DOHH2 (cell line): ENCODE data around the gene MAP6.
"Not testable (repeated sequence)": the region's sequence is repeated elsewhere in the genome, so short reads cannot be mapped to it uniquely, and the experiment has no call there.

ENCODE experiments used
- H3F3A ChIP-seq: fragments of 200-600 bp; sonication (generic), shearing (Covaris generic); 2 replicates; pipeline ENCODE4 v1.6.0; 2016; ENCODE audit warnings: antibody characterized with exemption, mild to moderate bottlenecking; ENCODE audit not compliant: control insufficient read depth, insufficient read depth
- H3K27ac ChIP-seq: fragments of 200-600 bp; sonication (generic); 2 replicates; pipeline ENCODE4 v1.5.1; 2014; ENCODE audit warnings: low read depth, mild to moderate bottlenecking, low read length, moderate library complexity
- H3K27me3 ChIP-seq: fragments of 200-600 bp; sonication (generic); 2 replicates; pipeline ENCODE4 v1.6.1; 2014; ENCODE audit warnings: mild to moderate bottlenecking, low read length, mixed read lengths; ENCODE audit not compliant: control insufficient read depth
- H3K36me3 ChIP-seq: fragments of 200-600 bp; sonication (generic); 2 replicates; pipeline ENCODE4 v1.6.1; 2014; ENCODE audit warnings: mild to moderate bottlenecking, low read length, moderate library complexity, mixed read lengths; ENCODE audit not compliant: control insufficient read depth
- H3K4me1 ChIP-seq: fragments of 200-600 bp; sonication (generic); 2 replicates; pipeline ENCODE4 v1.6.1; 2014; ENCODE audit warnings: mild to moderate bottlenecking, low read length, mixed read lengths; ENCODE audit not compliant: control insufficient read depth
- H3K4me2 ChIP-seq: fragments of 200-600 bp; sonication (generic); 2 replicates; pipeline ENCODE4 v1.6.0; 2014; ENCODE audit warnings: mild to moderate bottlenecking, low read length, moderate library complexity
- H3K4me3 ChIP-seq: fragments of 200-600 bp; sonication (generic); 2 replicates; pipeline ENCODE4 v1.5.1; 2014; ENCODE audit warnings: mild to moderate bottlenecking, low read length, mixed read lengths
- H3K79me2 ChIP-seq: fragments of 200-600 bp; sonication (generic); 2 replicates; pipeline ENCODE4 v1.6.1; 2014; ENCODE audit warnings: mild to moderate bottlenecking, low read length, mixed read lengths; ENCODE audit not compliant: control insufficient read depth
- H3K9me2 ChIP-seq: fragments of 200-600 bp; sonication (generic); replicated peaks from 2 replicates; pipeline ENCODE4 v1.6.1; 2014; ENCODE audit warnings: mild to moderate bottlenecking, low read length, mixed read lengths; ENCODE audit not compliant: control insufficient read depth
- H3K9me3 ChIP-seq: fragments of 200-600 bp; sonication (generic); 2 replicates; pipeline ENCODE4 v1.6.1; 2014; ENCODE audit warnings: antibody characterized with exemption, low read length, mixed read lengths; ENCODE audit not compliant: control insufficient read depth, insufficient read depth
- H4K20me1 ChIP-seq: fragments of 200-600 bp; sonication (generic); 2 replicates; pipeline ENCODE4 v1.6.0; 2014; ENCODE audit warnings: low read depth, mild to moderate bottlenecking, antibody characterized with exemption, low read length, moderate library complexity; ENCODE audit not compliant: control insufficient read depth, insufficient read depth
- EZH2phosphoT487 ChIP-seq: fragments of 200-600 bp; sonication (generic); IDR thresholded peaks from 2 replicates; pipeline ENCODE4 v1.6.1; 2017; ENCODE audit warnings: borderline replicate concordance, mild to moderate bottlenecking, antibody characterized with exemption, low read length, moderate library complexity, mixed read lengths
- TF ChIP-seq, protein P1 (sequence below): fragments of 200-600 bp; sonication (generic); IDR thresholded peaks from one replicate; pipeline ENCODE4 v1.5.1; 2014; ENCODE audit warnings: antibody characterized with exemption, mild to moderate bottlenecking, low read depth, low read length; ENCODE audit not compliant: poor library complexity, severe bottlenecking

MAP6 gene

GRCh38 chr11:75691804-75692203, 23.0 kb upstream of the MAP6 start:
- Histone ChIP-seq H3K27me3 (peaks cover 21% of the 10 kb centered on the region), H3K4me1 (peaks cover 6% of the 10 kb centered on the region), H3K4me3 (no peak overlapping the region), H3K4me2 (no peak overlapping the region), H3F3A (no peaks in the 10 kb centered on the region), H4K20me1 (no peaks in the 10 kb centered on the region), H3K9me3 (no peaks in the 10 kb centered on the region), H3K27ac (no peak overlapping the region), H3K36me3 (no peaks in the 10 kb centered on the region), H3K79me2 (no peaks in the 10 kb centered on the region), H3K9me2 (no peaks in the 10 kb centered on the region)
- TF ChIP-seq, protein P1, sequence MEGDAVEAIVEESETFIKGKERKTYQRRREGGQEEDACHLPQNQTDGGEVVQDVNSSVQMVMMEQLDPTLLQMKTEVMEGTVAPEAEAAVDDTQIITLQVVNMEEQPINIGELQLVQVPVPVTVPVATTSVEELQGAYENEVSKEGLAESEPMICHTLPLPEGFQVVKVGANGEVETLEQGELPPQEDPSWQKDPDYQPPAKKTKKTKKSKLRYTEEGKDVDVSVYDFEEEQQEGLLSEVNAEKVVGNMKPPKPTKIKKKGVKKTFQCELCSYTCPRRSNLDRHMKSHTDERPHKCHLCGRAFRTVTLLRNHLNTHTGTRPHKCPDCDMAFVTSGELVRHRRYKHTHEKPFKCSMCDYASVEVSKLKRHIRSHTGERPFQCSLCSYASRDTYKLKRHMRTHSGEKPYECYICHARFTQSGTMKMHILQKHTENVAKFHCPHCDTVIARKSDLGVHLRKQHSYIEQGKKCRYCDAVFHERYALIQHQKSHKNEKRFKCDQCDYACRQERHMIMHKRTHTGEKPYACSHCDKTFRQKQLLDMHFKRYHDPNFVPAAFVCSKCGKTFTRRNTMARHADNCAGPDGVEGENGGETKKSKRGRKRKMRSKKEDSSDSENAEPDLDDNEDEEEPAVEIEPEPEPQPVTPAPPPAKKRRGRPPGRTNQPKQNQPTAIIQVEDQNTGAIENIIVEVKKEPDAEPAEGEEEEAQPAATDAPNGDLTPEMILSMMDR = no peak
- TF ChIP-seq EZH2phosphoT487 = no peak

DNA sequence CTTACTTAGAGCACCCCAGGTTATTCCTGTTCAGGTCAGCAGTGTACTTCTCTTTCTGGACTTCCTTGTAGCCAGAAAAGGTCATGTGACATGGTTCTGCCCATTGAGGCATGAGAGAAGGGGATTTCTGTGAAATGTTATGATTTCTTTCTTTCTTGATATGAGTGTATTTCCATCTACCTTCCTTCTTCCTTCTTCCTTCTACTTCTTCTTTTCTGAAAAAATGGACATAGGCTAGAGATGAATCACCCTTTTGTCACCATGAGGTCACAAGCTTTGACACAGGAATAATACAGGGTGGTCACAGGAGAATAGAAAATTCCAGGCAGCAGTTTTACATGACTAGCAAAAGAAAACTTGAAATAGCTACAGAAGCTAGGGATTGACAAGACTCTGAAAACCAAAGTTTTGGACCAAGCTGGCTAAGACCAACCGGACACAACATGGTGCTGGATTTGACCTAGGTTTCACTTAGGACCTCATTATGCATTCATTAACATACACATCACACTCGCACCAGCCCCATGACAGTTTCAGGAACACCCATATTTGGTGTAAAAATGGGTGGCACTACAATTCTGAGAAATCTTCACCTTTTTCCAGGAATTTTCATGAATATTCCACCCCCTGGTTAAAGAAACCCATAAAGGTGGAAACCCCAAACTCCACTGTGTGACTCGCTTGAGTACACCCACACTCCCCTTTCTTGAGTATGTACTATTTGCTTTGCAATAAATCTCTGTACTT, 21.2 kb upstream of the MAP6 start:
- Histone ChIP-seq H3K4me1 (peaks cover 6% of the 10 kb centered on the region), H3K79me2 (no peaks in the 10 kb centered on the region), H3K36me3 (no peaks in the 10 kb centered on the region), H3K9me2 (no peaks in the 10 kb centered on the region), H4K20me1 (no peaks in the 10 kb centered on the region), H3K4me3 (no peak overlapping the region), H3K27ac (no peak overlapping the region), H3F3A (no peaks in the 10 kb centered on the region), H3K9me3 (peaks cover 3% of the 10 kb centered on the region; the same call in 1 of the 2 replicates), H3K4me2 (no peak overlapping the region), H3K27me3 (peaks cover 16% of the 10 kb centered on the region)
- no peak for TF ChIP-seq EZH2phosphoT487
- TF ChIP-seq, protein P1 = no peak

- not testable (repeated sequence) for H3K36me3 ChIP-seq, H3K4me1 ChIP-seq, H3K9me3 ChIP-seq, H3K27me3 ChIP-seq, H3K9me2 ChIP-seq, H3K79me2 ChIP-seq, H4K20me1 ChIP-seq, H3F3A ChIP-seq, H3K4me3 ChIP-seq, H3K27ac ChIP-seq, H3K4me2 ChIP-seq
Observed at GRCh38 chr11:75683856-75684255, 15.0 kb upstream of the MAP6 start.

- Histone ChIP-seq H3K9me3 (no peaks in the 10 kb centered on the region), H3F3A (no peaks in the 10 kb centered on the region), H3K4me1 (no peaks in the 10 kb centered on the region), H3K27me3 (peaks cover 3% of the 10 kb centered on the region; the same call in 1 of the 2 replicates), H3K36me3 (no peaks in the 10 kb centered on the region), H3K79me2 (no peaks in the 10 kb centered on the region), H3K9me2 (no peaks in the 10 kb centered on the region), H4K20me1 (no peaks in the 10 kb centered on the region), H3K4me3 (no peak overlapping the region), H3K4me2 (no peak overlapping the region), H3K27ac (no peak overlapping the region)
- TF ChIP-seq, protein P1 = no peak
- TF ChIP-seq EZH2phosphoT487 = no peak
Observed at GRCh38 chr11:75679566-75679965, 10.7 kb upstream of the MAP6 start.
